ENCODE measurements around the gene TADA2A.

- TF ChIP-seq POLR2A (IDR thresholded peaks at IDR 0.05) (no peak), CTCF (IDR thresholded peaks at IDR 0.05) (no peak), POLR2AphosphoS5 (IDR thresholded peaks at IDR 0.05) (no peak), EP300 (IDR thresholded peaks at IDR 0.05) (no peak)
Observed at GRCh38 chr17:37466471-37466870, 59.8 kb downstream of the TADA2A start.

Measured in suprapubic skin (tissue), 4 donors.